ENCODE measurements around the gene TMEM14B. TPM values are rescaled to one million over a fixed set of nuclear protein-coding genes. Genes with fewer than 3 reads are reported as not detected.
A peak's percentile ranks its signal among the peaks of the same experiment; 100 is the strongest.
"Not testable (repeated sequence)": the region's sequence is repeated elsewhere in the genome, so short reads cannot be mapped to it uniquely, and the experiment has no call there.

Gene TMEM14B
- total RNA-seq = 78.7 TPM
- 51.5 TPM for polyA plus RNA-seq

DNA sequence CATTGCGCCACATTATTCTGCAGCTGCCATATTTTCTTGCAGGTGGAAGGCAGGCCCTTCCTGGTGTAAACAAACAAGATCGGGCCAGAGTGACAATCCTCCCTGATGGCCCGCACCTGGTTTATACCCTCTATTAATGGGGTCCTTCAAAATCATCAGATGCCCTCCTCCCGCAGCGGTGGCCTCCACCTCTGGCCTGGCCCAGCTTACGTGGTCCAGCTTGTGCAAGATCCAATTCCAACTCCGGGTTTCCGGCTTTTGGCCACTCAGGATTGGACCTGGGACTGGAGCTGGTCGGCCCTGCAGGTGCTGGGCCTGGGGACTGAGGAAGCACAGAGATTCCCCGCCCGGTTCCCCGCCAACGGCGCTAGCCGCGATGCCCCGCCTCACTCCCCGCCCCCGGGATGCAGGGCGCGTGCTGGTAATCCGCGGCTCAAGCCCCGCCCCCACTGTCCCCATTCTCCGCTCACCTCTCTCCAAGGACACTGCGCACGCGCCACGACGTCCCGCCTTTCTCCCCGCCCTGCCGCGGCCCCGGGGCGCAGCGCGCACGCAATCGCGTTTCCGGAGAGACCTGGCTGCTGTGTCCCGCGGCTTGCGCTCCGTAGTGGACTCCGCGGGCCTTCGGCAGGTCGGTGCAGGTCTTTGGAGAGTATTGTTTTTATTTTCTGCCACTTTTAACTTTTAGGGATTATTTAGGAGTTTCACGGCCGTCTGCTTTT is at the start of gene TMEM14B:
TSS of gene TMEM14B (plus strand) at position 555 of the 722 bp plus-strand sequence. CDS start 1,441 bp downstream, outside the sequence.
- Histone ChIP-seq H3K36me3 (ENCODE audit: insufficient read depth) (no peaks in the 10 kb centered on the region), H3K4me3 (ENCODE audit: low read depth, low read length) (peak within 1 kb of the TSS; percentile 70), H3K27ac (ENCODE audit: low read depth) (peak within 1 kb of the TSS; percentile 33), H3K4me1 (ENCODE audit: insufficient read depth) (no peaks in the 10 kb centered on the region)
- 2% methylated on average over 52 of the region's 52 CpGs for WGBS
- DNase-seq (ENCODE audit: extremely low spot score) = peak; percentile 95

DNA sequence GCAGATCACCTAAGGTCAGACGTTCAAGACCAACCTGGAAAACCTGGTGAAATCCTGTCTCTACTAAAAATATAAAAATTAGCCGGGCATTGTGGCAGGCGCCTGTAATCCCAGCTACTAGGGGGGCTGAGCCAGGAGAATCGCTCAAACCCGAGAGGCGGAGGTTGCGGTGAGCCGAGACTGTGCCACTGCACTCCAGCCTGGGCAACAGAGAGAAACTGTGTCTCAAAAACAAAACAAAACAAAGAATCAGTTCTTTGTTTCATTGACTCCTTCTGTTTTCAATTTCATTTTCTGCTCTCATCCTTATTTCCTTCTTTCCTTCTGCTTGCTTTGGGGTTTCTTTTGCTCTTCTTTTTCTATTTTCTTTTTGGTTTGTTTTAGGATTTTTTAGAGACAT is 33.6 kb upstream of the TMEM14B start:
- 84% methylated on average over 8 of the region's 8 CpGs for WGBS
- H3K27ac ChIP-seq (ENCODE audit: low read depth) = no peak overlapping the region
- no peak for DNase-seq (ENCODE audit: extremely low spot score)
- H3K4me1 ChIP-seq (ENCODE audit: insufficient read depth) = no peaks in the 10 kb centered on the region
- H3K36me3 ChIP-seq (ENCODE audit: insufficient read depth) = peaks cover 5% of the 10 kb centered on the region
- H3K4me3 ChIP-seq (ENCODE audit: low read depth, low read length) = no peak overlapping the region

DNA sequence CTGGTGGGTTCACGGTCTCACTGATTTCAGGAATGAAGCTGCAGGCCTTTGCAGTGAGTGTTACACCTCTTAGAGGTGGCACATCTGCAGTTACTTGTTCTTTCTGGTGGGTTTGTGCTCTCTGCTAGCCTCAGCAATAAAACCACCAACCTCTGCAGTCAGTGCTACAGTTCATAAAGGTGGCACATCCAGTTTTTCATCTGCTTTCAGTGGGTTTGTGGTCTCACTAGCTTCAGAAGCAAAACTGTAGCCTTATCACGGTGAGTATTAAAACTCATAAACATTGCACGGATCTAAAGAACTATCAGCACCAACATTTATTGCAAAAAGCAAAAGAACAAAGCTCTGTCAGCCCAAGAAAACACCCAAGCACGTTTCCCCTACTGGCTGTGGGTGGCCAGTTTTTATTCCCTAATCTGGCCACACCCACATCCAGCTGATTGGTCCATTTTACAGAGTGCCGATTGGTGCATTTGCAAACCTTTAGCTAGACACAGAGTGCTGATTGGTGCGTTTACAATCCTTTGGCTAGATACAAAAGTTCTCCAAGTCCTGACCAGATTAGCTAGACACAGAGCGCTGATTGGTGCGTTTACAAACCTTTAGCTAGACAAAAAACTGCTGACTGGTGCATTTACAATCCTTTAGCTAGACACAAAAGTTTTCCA is 28.2 kb upstream of the TMEM14B start:
- DNase-seq (ENCODE audit: extremely low spot score) = no peak
- H3K27ac ChIP-seq (ENCODE audit: low read depth) = no peak overlapping the region
- no peak overlapping the region for H3K4me3 ChIP-seq (ENCODE audit: low read depth, low read length)
- no peaks in the 10 kb centered on the region for H3K36me3 ChIP-seq (ENCODE audit: insufficient read depth)
- WGBS = 66% methylated on average over 8 of the region's 8 CpGs
- no peaks in the 10 kb centered on the region for H3K4me1 ChIP-seq (ENCODE audit: insufficient read depth)

DNA sequence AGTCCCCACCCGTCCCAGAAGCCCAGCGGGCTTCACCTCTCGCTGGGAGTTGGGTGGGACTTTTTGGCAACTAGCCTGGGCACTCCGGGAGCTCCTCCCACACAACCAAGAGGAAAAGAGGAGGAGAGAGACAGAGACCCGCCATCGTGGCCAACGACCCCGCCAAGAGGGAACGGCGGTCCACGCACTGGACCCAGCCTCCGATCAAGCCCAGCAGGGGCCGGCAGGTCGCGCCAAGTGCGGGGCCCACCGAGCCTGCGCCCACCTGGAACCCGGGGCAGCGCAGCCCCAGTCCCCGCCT is 27.7 kb upstream of the TMEM14B start:
- DNase-seq (ENCODE audit: extremely low spot score) = no peak
- Histone ChIP-seq H3K4me1 (ENCODE audit: insufficient read depth) (no peaks in the 10 kb centered on the region), H3K4me3 (ENCODE audit: low read depth, low read length) (peak overlapping the region; percentile 55), H3K36me3 (ENCODE audit: insufficient read depth) (no peaks in the 10 kb centered on the region), H3K27ac (ENCODE audit: low read depth) (peak overlapping the region; percentile 78)
- 27% methylated on average over 21 of the region's 21 CpGs for whole genome bisulfite sequencing

DNA sequence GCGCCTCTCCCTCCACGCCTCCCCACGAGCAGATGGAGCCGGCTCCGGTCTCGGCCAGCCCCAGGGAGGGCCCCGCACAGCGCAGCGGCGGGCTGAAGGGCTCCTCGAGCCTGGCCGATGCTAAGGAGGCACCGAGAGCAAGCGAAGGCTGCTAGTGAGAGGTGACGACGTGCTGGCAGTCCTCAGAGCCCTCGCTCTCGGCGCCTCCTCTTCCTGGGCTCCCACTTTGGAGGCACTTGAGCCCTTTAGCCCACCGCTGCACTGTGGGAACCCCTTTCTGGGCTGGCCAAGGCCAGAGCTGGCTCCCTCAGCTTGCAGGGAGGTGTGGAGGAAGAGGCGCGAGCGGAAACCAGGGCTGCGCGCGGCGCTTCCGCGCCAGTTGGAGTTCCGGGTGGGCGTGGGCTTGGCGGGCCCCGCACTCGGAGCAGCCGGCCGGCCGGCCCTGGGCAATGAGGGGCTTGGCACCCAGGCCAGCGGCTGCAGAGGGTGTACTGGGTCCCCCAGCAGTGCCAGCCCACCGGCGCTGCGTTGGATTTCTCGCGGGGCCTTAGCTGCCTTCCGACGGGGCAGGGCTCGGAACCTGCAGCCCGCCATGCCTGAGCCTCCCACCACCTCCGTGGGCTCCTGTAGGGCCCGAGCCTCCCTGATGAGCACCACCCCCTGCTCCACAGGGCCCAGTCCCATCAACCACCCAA is 27.2 kb upstream of the TMEM14B start:
- no peak for DNase-seq (ENCODE audit: extremely low spot score)
- H3K36me3 ChIP-seq (ENCODE audit: insufficient read depth) = no peaks in the 10 kb centered on the region
- H3K4me3 ChIP-seq (ENCODE audit: low read depth, low read length) = peak overlapping the region; percentile 55
- no peaks in the 10 kb centered on the region for H3K4me1 ChIP-seq (ENCODE audit: insufficient read depth)
- WGBS = 30% methylated on average over 49 of the region's 49 CpGs
- peak overlapping the region; percentile 78 for H3K27ac ChIP-seq (ENCODE audit: low read depth)

DNA sequence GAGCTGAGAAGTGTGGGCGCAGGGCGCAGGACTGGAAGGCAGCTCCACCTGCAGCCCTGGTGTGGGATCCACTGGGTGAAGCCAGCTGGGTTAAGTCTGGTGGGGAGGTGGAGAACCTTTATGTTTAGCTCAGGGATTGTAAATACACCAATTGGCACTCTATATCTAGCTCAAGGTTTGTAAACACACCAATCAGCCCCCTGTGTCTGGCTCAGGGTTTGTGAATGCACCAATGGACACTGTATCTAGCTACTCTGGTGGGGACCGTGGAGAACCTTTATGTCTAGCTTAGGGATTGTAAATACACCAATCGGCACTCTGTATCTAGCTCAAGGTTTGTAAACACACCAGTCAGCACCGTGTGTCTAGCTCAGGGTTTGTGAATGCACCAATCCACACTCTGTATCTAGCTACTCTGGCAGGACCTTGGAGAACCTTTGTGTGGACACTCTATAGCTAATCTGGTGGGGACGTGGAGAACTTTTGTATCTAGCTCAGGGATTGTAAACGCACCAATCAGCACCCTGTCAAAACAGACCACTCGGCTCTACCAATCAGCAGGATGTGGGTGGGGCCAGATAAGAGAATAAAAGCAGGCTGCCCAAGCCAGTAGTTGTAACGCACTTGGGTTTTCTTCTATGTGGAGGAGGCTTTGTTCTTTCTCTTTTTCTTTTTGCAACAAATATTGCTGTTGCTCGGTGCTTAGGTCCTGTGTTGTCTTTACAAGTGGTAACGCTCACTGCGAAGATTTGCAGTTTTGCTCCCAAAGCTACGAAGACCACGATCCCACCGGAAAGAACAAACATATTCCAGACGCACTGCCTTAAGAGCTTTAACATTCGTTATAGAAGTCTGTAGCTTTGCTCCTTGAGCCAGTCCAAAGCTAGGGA is 26.4 kb upstream of the TMEM14B start:
- not testable (repeated sequence) for DNase-seq (ENCODE audit: extremely low spot score); H3K36me3 ChIP-seq (ENCODE audit: insufficient read depth); H3K4me1 ChIP-seq (ENCODE audit: insufficient read depth)
- 78% methylated on average over 17 of the region's 17 CpGs for WGBS
- peak overlapping the region; percentile 78 for H3K27ac ChIP-seq (ENCODE audit: low read depth)
- peak overlapping the region; percentile 55 for H3K4me3 ChIP-seq (ENCODE audit: low read depth, low read length)

DNA sequence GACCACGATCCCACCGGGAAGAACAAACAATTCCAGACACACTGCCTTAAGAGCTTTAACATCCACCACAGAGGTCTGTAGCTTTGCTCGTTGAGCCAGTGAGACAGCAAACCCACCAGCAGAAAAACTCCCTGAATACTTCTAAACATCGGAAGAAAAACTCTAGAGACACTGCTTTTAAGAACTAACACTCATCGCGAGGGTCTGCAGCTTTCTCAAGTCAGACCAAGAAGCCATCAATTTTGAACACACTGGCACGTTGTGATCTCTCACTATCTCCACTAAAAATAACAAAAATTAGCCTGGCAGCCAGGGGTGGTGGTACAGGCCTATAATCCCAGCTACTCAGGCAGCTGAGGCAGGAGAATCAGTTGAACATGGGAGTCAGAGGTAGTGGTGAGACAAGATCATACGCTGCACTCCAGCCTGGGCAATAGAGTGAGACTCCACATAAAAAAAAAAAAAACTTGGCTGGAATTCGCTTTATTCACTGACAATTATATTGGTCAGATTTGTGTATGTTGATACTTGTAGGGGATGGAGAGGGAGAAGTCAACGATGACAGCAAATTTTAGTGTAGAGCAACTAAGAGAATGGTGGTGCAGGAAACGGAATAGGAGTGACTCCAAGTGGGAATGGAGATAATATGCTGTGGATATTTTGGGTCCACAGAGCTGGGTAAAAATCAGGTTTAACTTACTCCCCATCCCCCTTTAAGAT is 25.6 kb upstream of the TMEM14B start:
- H3K4me3 ChIP-seq (ENCODE audit: low read depth, low read length) = peak overlapping the region; percentile 65
- DNase-seq (ENCODE audit: extremely low spot score) = no peak
- WGBS = 73% methylated on average over 11 of the region's 11 CpGs
- peak overlapping the region; percentile 69 for H3K27ac ChIP-seq (ENCODE audit: low read depth)
- no peaks in the 10 kb centered on the region for H3K4me1 ChIP-seq (ENCODE audit: insufficient read depth)
- H3K36me3 ChIP-seq (ENCODE audit: insufficient read depth) = no peaks in the 10 kb centered on the region

DNA sequence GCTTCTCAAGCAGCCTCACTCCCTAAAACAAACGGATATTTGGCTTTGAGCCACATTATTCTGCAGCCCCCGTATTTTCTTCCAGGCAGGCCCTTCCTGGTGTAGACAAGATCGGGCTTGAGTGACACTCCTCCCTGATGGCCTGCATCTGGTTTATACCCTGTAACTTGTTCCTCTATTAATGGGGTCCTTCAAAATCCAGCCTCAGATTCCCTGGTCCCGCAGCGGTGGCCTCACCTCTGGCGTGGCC is 25.1 kb upstream of the TMEM14B start:
- no peaks in the 10 kb centered on the region for H3K36me3 ChIP-seq (ENCODE audit: insufficient read depth)
- H3K4me1 ChIP-seq (ENCODE audit: insufficient read depth) = no peaks in the 10 kb centered on the region
- DNase-seq (ENCODE audit: extremely low spot score) = no peak
- 0% methylated on average over 6 of the region's 6 CpGs for WGBS
- peak overlapping the region; percentile 69 for H3K27ac ChIP-seq (ENCODE audit: low read depth)
- H3K4me3 ChIP-seq (ENCODE audit: low read depth, low read length) = peak overlapping the region; percentile 65

DNA sequence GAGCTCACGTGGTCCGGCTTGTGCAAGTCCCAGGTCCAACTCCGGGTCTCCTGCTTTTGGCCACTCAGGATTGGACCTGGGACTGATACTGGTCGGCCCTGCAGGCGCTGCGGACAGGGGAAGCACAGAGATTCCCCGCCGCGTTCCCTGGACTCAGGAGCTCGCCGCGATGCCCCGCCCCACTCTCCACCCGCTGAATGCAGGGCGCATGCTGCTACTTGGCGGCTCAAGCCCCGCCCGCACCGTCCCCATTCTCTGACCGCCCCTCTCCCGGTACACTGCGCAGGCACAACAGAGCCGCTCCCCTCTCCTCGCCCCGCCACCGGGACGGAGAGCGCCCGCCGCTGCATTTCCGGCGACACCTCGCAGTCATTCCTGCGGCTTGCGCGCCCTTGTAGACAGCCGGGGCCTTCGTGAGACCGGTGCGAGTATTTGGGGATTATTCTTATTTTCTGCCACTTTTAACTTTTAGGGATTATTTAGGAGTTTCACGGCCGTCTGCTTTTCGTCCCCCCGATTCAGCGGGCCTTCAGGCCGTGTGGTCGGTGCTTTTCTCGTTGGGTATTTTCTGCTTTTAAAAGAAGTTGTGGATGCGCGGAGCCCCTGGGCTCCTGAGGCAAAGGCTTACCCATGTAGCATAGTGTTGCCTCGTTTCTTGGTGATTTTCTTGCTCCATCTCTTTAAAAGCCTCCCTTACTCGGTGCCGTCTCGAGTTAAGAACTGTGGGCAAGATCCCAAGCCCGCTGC is 24.6 kb upstream of the TMEM14B start, which contains the start of gene TMEM14C:
TSS of gene TMEM14C (plus strand) at position 251 of the 747 bp plus-strand sequence. CDS start 1,544 bp downstream, outside the sequence.
- WGBS = under 1% methylated on average over 55 of the region's 55 CpGs
- peak; percentile 92 for DNase-seq (ENCODE audit: extremely low spot score)
- no peaks in the 10 kb centered on the region for H3K36me3 ChIP-seq (ENCODE audit: insufficient read depth)
- H3K4me1 ChIP-seq (ENCODE audit: insufficient read depth) = no peaks in the 10 kb centered on the region
- H3K27ac ChIP-seq (ENCODE audit: low read depth) = peak within 1 kb of the TSS; percentile 69
- H3K4me3 ChIP-seq (ENCODE audit: low read depth, low read length) = peak within 1 kb of the TSS; percentile 65

DNA sequence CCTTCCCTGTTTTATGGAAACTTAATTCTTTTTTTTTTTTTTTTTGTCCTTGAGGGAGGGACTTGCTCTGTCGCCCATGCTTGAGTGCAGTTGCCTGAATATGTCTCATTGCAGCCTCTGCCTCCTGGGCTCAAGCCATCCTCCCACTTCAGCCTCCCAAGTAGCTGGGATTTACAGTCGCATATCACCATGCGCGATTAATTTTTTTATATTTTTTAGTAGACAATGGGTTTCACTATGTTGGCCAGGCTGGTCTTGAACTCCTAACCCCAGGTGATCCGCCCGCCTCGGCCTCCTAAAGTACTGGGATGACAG is 24.1 kb upstream of the TMEM14B start:
- Histone ChIP-seq H3K36me3 (ENCODE audit: insufficient read depth) (no peaks in the 10 kb centered on the region), H3K4me1 (ENCODE audit: insufficient read depth) (no peaks in the 10 kb centered on the region), H3K4me3 (ENCODE audit: low read depth, low read length) (peak overlapping the region; percentile 65), H3K27ac (ENCODE audit: low read depth) (peak overlapping the region; percentile 69)
- no peak for DNase-seq (ENCODE audit: extremely low spot score)
- 20% methylated on average over 7 of the region's 7 CpGs for WGBS

DNA sequence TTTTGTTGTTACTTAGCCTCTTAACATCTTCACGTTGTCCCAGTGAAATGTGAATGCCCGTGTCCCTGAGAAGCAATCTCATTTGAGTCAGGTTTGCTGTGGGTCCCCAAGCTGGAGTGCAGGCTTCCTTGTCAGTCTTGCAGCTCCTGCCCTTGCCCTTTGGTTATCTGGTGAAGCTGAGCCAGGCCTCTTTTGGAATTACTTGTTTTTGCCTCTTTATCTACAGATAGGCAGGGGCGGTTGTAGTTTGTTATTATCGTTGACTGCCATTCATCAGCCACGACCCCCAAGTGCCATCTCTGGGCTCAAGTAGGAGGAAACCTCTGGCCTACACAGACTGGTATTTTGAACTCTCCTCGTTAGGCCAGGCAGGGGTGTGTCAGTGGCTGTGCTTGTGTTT is 22.6 kb upstream of the TMEM14B start:
- Histone ChIP-seq H3K27ac (ENCODE audit: low read depth) (no peak overlapping the region), H3K36me3 (ENCODE audit: insufficient read depth) (no peaks in the 10 kb centered on the region), H3K4me1 (ENCODE audit: insufficient read depth) (no peaks in the 10 kb centered on the region), H3K4me3 (ENCODE audit: low read depth, low read length) (no peak overlapping the region)
- 83% methylated on average over 6 of the region's 6 CpGs for WGBS
- no peak for DNase-seq (ENCODE audit: extremely low spot score)

DNA sequence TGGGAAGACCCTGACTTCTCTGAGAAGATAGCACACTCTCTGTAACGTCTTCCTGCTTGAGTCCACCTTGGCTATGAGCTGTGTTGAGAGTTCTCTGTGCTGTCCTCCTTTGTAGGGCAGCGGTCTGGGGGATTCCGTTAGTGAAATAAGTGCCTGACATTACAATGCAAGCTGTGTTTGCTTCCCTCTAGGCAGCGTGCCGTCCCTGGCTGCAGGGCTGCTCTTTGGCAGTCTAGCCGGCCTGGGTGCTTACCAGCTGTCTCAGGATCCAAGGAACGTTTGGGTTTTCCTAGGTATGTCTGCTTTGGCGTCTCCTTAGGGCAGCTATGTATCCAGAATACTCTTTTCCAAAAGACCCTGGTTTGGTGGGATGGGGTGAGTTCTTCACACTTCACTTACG is 21.9 kb upstream of the TMEM14B start:
- DNase-seq (ENCODE audit: extremely low spot score) = no peak
- no peak overlapping the region for H3K27ac ChIP-seq (ENCODE audit: low read depth)
- no peak overlapping the region for H3K4me3 ChIP-seq (ENCODE audit: low read depth, low read length)
- no peaks in the 10 kb centered on the region for H3K4me1 ChIP-seq (ENCODE audit: insufficient read depth)
- no peaks in the 10 kb centered on the region for H3K36me3 ChIP-seq (ENCODE audit: insufficient read depth)
- WGBS = 87% methylated on average over 9 of the region's 9 CpGs

Data from urinary bladder (tissue), 4 donors.